ENCODE results near the gene SEZ6.

Gene SEZ6

DNA sequence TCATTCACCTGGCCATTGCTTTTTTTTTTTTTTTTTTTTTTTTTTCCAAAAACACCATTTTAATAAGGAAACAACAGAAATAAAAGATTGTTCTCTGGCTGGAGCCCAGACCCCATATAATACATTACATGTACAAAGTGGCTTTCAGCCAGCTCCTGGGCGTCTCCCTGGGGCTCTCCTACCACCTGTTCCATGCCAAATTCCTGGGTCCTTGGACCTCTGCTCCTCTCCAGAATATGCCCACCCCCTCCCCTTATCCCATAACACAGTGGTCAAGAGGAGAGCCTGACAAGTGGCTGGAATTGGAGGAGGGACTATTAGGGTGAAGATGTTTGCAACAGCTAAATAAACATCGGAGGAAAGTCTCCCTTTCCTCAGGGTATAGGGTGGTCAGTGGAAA is 50.9 kb downstream of the SEZ6 start:
- Histone ChIP-seq H3K4me3 (ENCODE audit: low read length) (no peak overlapping the region), H2AFZ (ENCODE audit: low read depth, low read length) (no peak overlapping the region), H3K4me1 (ENCODE audit: low read length) (peaks cover 13% of the 10 kb centered on the region), H3K4me2 (ENCODE audit: low read length) (no peak overlapping the region), H3K79me2 (ENCODE audit: low read length) (peaks cover 14% of the 10 kb centered on the region), H3K27ac (ENCODE audit: low read length) (no peak overlapping the region), H3K9ac (ENCODE audit: low read length) (no peak overlapping the region), H3K36me3 (replicated peaks; ENCODE audit: low read depth, low read length) (peaks cover 4% of the 10 kb centered on the region), H3K9me3 (ENCODE audit: insufficient read depth, low read length) (no peaks in the 10 kb centered on the region), H3K27me3 (ENCODE audit: low read depth, low read length) (no peaks in the 10 kb centered on the region), H4K20me1 (ENCODE audit: insufficient read depth, low read length) (no peaks in the 10 kb centered on the region)
- TF ChIP-seq, protein P1, sequence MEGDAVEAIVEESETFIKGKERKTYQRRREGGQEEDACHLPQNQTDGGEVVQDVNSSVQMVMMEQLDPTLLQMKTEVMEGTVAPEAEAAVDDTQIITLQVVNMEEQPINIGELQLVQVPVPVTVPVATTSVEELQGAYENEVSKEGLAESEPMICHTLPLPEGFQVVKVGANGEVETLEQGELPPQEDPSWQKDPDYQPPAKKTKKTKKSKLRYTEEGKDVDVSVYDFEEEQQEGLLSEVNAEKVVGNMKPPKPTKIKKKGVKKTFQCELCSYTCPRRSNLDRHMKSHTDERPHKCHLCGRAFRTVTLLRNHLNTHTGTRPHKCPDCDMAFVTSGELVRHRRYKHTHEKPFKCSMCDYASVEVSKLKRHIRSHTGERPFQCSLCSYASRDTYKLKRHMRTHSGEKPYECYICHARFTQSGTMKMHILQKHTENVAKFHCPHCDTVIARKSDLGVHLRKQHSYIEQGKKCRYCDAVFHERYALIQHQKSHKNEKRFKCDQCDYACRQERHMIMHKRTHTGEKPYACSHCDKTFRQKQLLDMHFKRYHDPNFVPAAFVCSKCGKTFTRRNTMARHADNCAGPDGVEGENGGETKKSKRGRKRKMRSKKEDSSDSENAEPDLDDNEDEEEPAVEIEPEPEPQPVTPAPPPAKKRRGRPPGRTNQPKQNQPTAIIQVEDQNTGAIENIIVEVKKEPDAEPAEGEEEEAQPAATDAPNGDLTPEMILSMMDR (IDR thresholded peaks at IDR 0.05; ENCODE audit: low read depth, low read length) = no peak
- no peak for TF ChIP-seq EZH2phosphoT487 (IDR thresholded peaks at IDR 0.05; ENCODE audit: low read depth)

DNA sequence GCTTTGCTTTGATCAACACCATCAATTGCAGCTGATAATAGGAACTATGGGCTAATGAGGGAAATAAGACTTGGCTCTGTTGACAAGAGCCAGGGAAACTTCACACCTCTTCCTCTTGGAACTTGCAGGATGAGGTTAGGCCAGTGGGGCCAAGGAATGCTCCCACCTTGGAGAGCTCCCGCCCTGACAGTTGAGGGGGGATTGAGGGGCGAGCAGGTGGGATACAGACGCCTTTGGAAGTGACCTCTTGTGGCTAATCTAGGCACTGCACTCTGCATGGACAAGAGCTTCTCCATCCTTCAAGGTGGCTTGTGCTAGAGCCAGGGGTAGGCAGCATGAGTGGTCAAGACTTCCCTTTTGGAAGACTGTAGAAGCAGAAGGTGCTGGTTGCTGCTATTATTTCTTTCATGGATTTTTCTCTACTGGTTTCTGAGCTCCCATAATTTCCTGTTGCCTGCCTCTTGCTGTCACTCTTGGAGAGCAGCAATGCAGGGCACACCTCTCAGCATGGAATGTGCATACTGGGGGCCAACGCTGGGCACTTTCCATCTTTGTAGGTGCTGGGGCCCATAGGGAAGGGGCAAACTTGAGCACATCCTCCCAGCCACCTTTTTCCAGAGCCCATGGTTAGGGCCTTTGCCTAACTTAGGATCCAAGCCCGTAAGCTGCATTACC is 52.3 kb downstream of the SEZ6 start:
- peak overlapping the region; percentile 85 for H3K4me2 ChIP-seq (ENCODE audit: low read length)
- H3K4me1 ChIP-seq (ENCODE audit: low read length) = peaks cover 13% of the 10 kb centered on the region
- H3K27me3 ChIP-seq (ENCODE audit: low read depth, low read length) = no peaks in the 10 kb centered on the region
- peaks cover 11% of the 10 kb centered on the region for H3K36me3 ChIP-seq (replicated peaks; ENCODE audit: low read depth, low read length)
- H3K9me3 ChIP-seq (ENCODE audit: insufficient read depth, low read length) = no peaks in the 10 kb centered on the region
- 0 out of 2 replicates have a peak overlapping the region, but pooled peaks have one; percentile 17 for H2AFZ ChIP-seq (ENCODE audit: low read depth, low read length)
- H3K4me3 ChIP-seq (ENCODE audit: low read length) = 0 out of 2 replicates have a peak overlapping the region, but pooled peaks have one; percentile 83
- peaks cover 27% of the 10 kb centered on the region for H3K79me2 ChIP-seq (ENCODE audit: low read length)
- TF ChIP-seq EZH2phosphoT487 (IDR thresholded peaks at IDR 0.05; ENCODE audit: low read depth) = no peak
- TF ChIP-seq, protein P1 (IDR thresholded peaks at IDR 0.05; ENCODE audit: low read depth, low read length) = peak; percentile 86
- H3K9ac ChIP-seq (ENCODE audit: low read length) = 0 out of 2 replicates have a peak overlapping the region, but pooled peaks have one; percentile 43
- H3K27ac ChIP-seq (ENCODE audit: low read length) = no peak overlapping the region
- peaks cover 3% of the 10 kb centered on the region; the same call in 1 of the 2 replicates for H4K20me1 ChIP-seq (ENCODE audit: insufficient read depth, low read length)

DNA sequence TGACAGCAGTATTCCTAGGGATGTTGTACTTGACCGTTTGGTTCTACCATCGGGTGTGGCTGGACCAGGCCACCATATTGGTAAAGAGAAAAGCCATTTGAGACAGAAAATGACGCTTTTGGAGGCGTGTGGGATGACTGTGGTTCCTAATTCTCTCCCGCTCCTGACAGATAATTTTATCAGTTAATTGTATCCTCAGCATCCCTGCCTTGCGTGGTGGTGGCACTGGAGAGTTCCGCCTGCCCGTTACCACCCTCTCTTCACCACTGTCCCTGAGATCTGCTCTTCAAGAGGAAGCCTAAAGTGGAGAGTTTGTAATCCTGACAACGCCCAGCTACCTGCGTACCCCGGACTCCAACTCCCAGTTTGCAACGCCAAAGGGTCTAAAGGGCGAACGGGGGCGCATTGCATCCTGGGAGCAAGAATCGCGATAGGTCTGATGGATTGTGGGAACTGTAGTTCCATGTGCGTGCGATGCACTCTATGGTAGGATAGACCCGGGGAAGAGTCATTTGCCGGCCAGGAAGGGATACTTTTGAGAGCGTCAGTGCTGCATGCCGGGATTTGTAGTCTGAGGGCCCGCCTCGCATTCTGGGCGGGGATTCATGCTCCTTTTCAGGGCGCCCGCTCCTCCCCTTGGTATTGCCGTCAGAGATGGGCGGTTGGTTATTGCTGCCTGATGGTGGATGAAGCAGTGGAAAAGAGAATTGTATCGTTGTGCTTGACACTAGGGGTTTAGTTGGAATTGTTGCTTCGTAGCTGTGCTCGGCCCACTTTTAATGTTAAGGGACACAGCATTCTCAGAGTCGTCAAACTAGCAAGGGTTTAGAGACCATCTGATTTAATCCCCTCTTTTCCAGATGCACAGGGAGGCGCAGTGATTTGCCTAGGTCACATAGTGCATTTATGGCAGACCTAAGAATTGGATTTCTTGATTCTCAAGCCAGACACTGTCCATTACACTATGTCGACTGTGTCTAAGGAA is 53.5 kb downstream of the SEZ6 start:
- peak overlapping the region; percentile 83 for H3K4me3 ChIP-seq (ENCODE audit: low read length)
- H3K9me3 ChIP-seq (ENCODE audit: insufficient read depth, low read length) = no peaks in the 10 kb centered on the region
- H3K27me3 ChIP-seq (ENCODE audit: low read depth, low read length) = no peaks in the 10 kb centered on the region
- peaks cover 16% of the 10 kb centered on the region for H4K20me1 ChIP-seq (ENCODE audit: insufficient read depth, low read length)
- H2AFZ ChIP-seq (ENCODE audit: low read depth, low read length) = peak overlapping the region; percentile 55
- peaks cover 40% of the 10 kb centered on the region for H3K79me2 ChIP-seq (ENCODE audit: low read length)
- TF ChIP-seq EZH2phosphoT487 (IDR thresholded peaks at IDR 0.05; ENCODE audit: low read depth) = no peak
- TF ChIP-seq, protein P1 (IDR thresholded peaks at IDR 0.05; ENCODE audit: low read depth, low read length) = no peak
- peak overlapping the region; percentile 85 for H3K4me2 ChIP-seq (ENCODE audit: low read length)
- peak overlapping the region; percentile 92 for H3K27ac ChIP-seq (ENCODE audit: low read length)
- peak overlapping the region; percentile 91 for H3K9ac ChIP-seq (ENCODE audit: low read length)
- H3K36me3 ChIP-seq (replicated peaks; ENCODE audit: low read depth, low read length) = peaks cover 23% of the 10 kb centered on the region
- peaks cover 25% of the 10 kb centered on the region for H3K4me1 ChIP-seq (ENCODE audit: low read length)

Measured in OCI-LY3 (cell line).